SW480 (cell line): ENCODE results near the gene KRTAP12-4.
"Not testable (repeated sequence)": the region's sequence is repeated elsewhere in the genome, so short reads cannot be mapped to it uniquely, and the experiment has no call there.

Experiments
- DNase-seq: peaks from one replicate; pipeline ENCODE4 v3.0.0-alpha.2; 2016; ENCODE audit warnings: low spot score

Gene KRTAP12-4

GRCh38 chr21:44632067-44632466, 22.4 kb downstream of the KRTAP12-4 start:
- DNase-seq = peak; percentile 16

GRCh38 chr21:44630440-44630839, 24.0 kb downstream of the KRTAP12-4 start:
- no peak for DNase-seq

GRCh38 chr21:44628707-44629391, 25.6 kb downstream of the KRTAP12-4 start:
- no peak for DNase-seq

- DNase-seq = not testable (repeated sequence)
Measured at GRCh38 chr21:44627831-44628233, 26.6 kb downstream of the KRTAP12-4 start.

GRCh38 chr21:44627181-44627822, 27.2 kb downstream of the KRTAP12-4 start:
- DNase-seq = not testable (repeated sequence)

GRCh38 chr21:44626673-44627143, 27.8 kb downstream of the KRTAP12-4 start, which contains the start of gene KRTAP10-9:
Gene KRTAP10-9, plus strand, starts transcription at chr21:44627093. Its CDS starts 79 bp downstream, at chr21:44627172.
- no peak for DNase-seq

GRCh38 chr21:44626262-44626661, 28.2 kb downstream of the KRTAP12-4 start:
- no peak for DNase-seq

- DNase-seq = no peak
Measured at GRCh38 chr21:44625756-44626155, 28.7 kb downstream of the KRTAP12-4 start.

GRCh38 chr21:44623575-44623974, 30.9 kb downstream of the KRTAP12-4 start:
- DNase-seq = peak; percentile 8

GRCh38 chr21:44619886-44620285, 34.6 kb downstream of the KRTAP12-4 start:
- no peak for DNase-seq

- no peak for DNase-seq
Measured at GRCh38 chr21:44618909-44619308, 35.5 kb downstream of the KRTAP12-4 start.

- peak; percentile 5 for DNase-seq
Measured at GRCh38 chr21:44618504-44618903, 36.0 kb downstream of the KRTAP12-4 start.

GRCh38 chr21:44617071-44617501, 37.4 kb downstream of the KRTAP12-4 start:
- DNase-seq = no peak

- DNase-seq = no peak
Measured at GRCh38 chr21:44616591-44616926, 37.9 kb downstream of the KRTAP12-4 start.

- no peak for DNase-seq
Measured at GRCh38 chr21:44615911-44616590, 38.4 kb downstream of the KRTAP12-4 start.

- DNase-seq = no peak
Measured at GRCh38 chr21:44615466-44615865, 39.0 kb downstream of the KRTAP12-4 start.

- DNase-seq = peak; percentile 10
Measured at GRCh38 chr21:44614961-44615391, 39.5 kb downstream of the KRTAP12-4 start.

GRCh38 chr21:44614161-44614631, 40.3 kb downstream of the KRTAP12-4 start:
- DNase-seq = no peak

- no peak for DNase-seq
Measured at GRCh38 chr21:44613386-44614155, 40.9 kb downstream of the KRTAP12-4 start.

GRCh38 chr21:44612669-44613229, 41.7 kb downstream of the KRTAP12-4 start:
- DNase-seq = no peak

GRCh38 chr21:44612029-44612486, 42.4 kb downstream of the KRTAP12-4 start, which contains the start of gene KRTAP10-8:
Gene KRTAP10-8, plus strand, starts transcription at chr21:44612079. Its CDS starts 22 bp downstream, at chr21:44612101.
- no peak for DNase-seq
